AG10803 (cell line): ENCODE data around the gene PAPOLB.
A peak's percentile ranks its signal among the peaks of the same experiment; 100 is the strongest.

Experiments used
- DNase-seq: peaks from one replicate; pipeline ENCODE4 v3.0.0; 2010; ENCODE audit warnings: low read depth
- H3K4me3 ChIP-seq: 2 replicates; pipeline ENCODE4 v1.5.1; 2011; ENCODE audit warnings: mild to moderate bottlenecking, low read length, control low read depth
- CTCF ChIP-seq: conservative IDR thresholded peaks from 2 replicates; pipeline ENCODE4 v1.5.1; 2011; ENCODE audit warnings: mild to moderate bottlenecking, low read length, control low read depth, inconsistent platforms

The PAPOLB gene

GRCh38 chr7:4830176-4830575 is 31.7 kb downstream of the PAPOLB start:
- TF ChIP-seq CTCF, result peak; percentile 85
- no peak overlapping the region for H3K4me3 ChIP-seq
- peak; percentile 57 for DNase-seq

GRCh38 chr7:4828720-4829383 is 33.0 kb downstream of the PAPOLB start:
- no peak overlapping the region for H3K4me3 ChIP-seq
- TF ChIP-seq CTCF, result no peak
- no peak for DNase-seq

GRCh38 chr7:4825081-4825480 is 36.7 kb downstream of the PAPOLB start:
- no peak for DNase-seq
- no peak for TF ChIP-seq CTCF
- H3K4me3 ChIP-seq, result no peak overlapping the region

GRCh38 chr7:4824120-4824775 is 37.6 kb downstream of the PAPOLB start:
- no peak overlapping the region for H3K4me3 ChIP-seq
- DNase-seq, result no peak
- no peak for TF ChIP-seq CTCF

GRCh38 chr7:4823441-4824119 is 38.2 kb downstream of the PAPOLB start:
- no peak for TF ChIP-seq CTCF
- no peak overlapping the region for H3K4me3 ChIP-seq
- no peak for DNase-seq

- no peak for DNase-seq
- no peak overlapping the region for H3K4me3 ChIP-seq
- no peak for TF ChIP-seq CTCF
These were observed 39.2 kb downstream of the PAPOLB start for GRCh38 chr7:4822677-4823076.
